H1 (cell line): ENCODE measurements around the gene UBXN11. TPM values are rescaled to one million over a fixed set of nuclear protein-coding genes. Genes with fewer than 3 reads are reported as not detected.
"Not testable (repeated sequence)": the region's sequence is repeated elsewhere in the genome, so short reads cannot be mapped to it uniquely, and the experiment has no call there.

Source experiments
- CTCF ChIA-PET: fragments of 300-600 bp; sonication (Branson Sonifier 250); formaldehyde crosslinking; loops from one replicate; lab custom pipeline; 2021; ENCODE audit not compliant: partially characterized antibody; lab: Charles Lee
- POLR2A ChIA-PET: fragments of 300-600 bp; sonication (Branson Sonifier 250); formaldehyde crosslinking; loops from one replicate; lab custom pipeline; 2021; ENCODE audit warnings: inconsistent platforms; ENCODE audit not compliant: partially characterized antibody; lab: Charles Lee
- DNase-seq, 2 experiments: peaks; one replicate each; pipeline versions ENCODE4 v3.0.0 to v3.0.0-alpha.2; 2010 to 2022; ENCODE audit warnings: low spot score in 2 of 2, low read depth in 1 of 2, mixed read lengths in 1 of 2
- FAIRE-seq: peaks from 2 replicates; lab custom pipeline; 2011; peaks lifted over from hg19 to GRCh38; lab: Jason Lieb, UNC
- H2AFZ ChIP-seq: 2 replicates; pipeline ENCODE4 v1.8.1; 2012; ENCODE audit warnings: low read length, inconsistent platforms
- H2AK5ac ChIP-seq: 2 replicates; pipeline ENCODE4 v1.6.1; 2013; ENCODE audit warnings: low read depth, low read length
- H2BK120ac ChIP-seq: replicated peaks from 2 replicates; pipeline ENCODE3; 2013; ENCODE audit warnings: low read depth, low read length, inconsistent platforms
- H2BK12ac ChIP-seq: 2 replicates; pipeline ENCODE4 v1.6.1; 2013; ENCODE audit warnings: low read depth, low read length
- H2BK15ac ChIP-seq: 2 replicates; pipeline ENCODE4 v1.6.1; 2013; ENCODE audit warnings: low read length
- H2BK20ac ChIP-seq: 2 replicates; pipeline ENCODE4 v1.6.1; 2013; ENCODE audit warnings: low read length
- H2BK5ac ChIP-seq: 2 replicates; pipeline ENCODE4 v1.6.1; 2013; ENCODE audit warnings: low read depth, low read length
- H3K14ac ChIP-seq: 2 replicates; pipeline ENCODE4 v1.6.1; 2013; ENCODE audit warnings: inconsistent platforms; ENCODE audit not compliant: insufficient read length
- H3K18ac ChIP-seq: 2 replicates; pipeline ENCODE4 v1.6.1; 2013; ENCODE audit warnings: low read length; ENCODE audit errors: extremely low read depth
- H3K23ac ChIP-seq: 2 replicates; pipeline ENCODE4 v1.6.1; 2013; ENCODE audit warnings: inconsistent platforms; ENCODE audit not compliant: insufficient read length
- H3K23me2 ChIP-seq: 2 replicates; pipeline ENCODE4 v1.6.1; 2013; ENCODE audit warnings: low read depth, low read length
- H3K27ac ChIP-seq: 2 replicates; pipeline ENCODE4 v1.6.1; 2011; ENCODE audit warnings: low read depth, low read length, inconsistent platforms
- H3K27me3 ChIP-seq, 4 experiments: replicated peaks in 1 of 4; 1 replicate in 1 of 4; 2 replicates in 3 of 4; pipeline versions ENCODE4 v1.6.1 to v1.8.1; 2011 to 2013; ENCODE audit warnings: low read length in 3 of 4, mild to moderate bottlenecking in 3 of 4, inconsistent platforms in 2 of 4, mixed read lengths in 2 of 4, moderate library complexity in 1 of 4; ENCODE audit not compliant: control insufficient read depth in 3 of 4, insufficient read depth in 3 of 4; ENCODE audit errors: extremely low read depth in 1 of 4
- H3K36me3 ChIP-seq, 4 experiments: 2 replicates each; pipeline versions ENCODE4 v1.6.1 to v1.8.1; 2011 to 2013; ENCODE audit warnings: mild to moderate bottlenecking in 4 of 4, low read length in 3 of 4, moderate library complexity in 2 of 4, control low read depth in 1 of 4, inconsistent platforms in 1 of 4; ENCODE audit not compliant: insufficient read depth in 4 of 4, control insufficient read depth in 2 of 4
- H3K4ac ChIP-seq: replicated peaks from 2 replicates; pipeline ENCODE3; 2013; ENCODE audit warnings: low read length, low read depth, mixed read lengths, inconsistent platforms; ENCODE audit not compliant: insufficient read length
- H3K4me1 ChIP-seq, 4 experiments: replicated peaks in 1 of 4; 1 replicate in 1 of 4; 2 replicates in 3 of 4; pipeline versions ENCODE4 v1.6.1 to v1.8.1; 2011 to 2013; ENCODE audit warnings: low read length in 3 of 4, inconsistent platforms in 2 of 4, mixed read lengths in 1 of 4; ENCODE audit not compliant: insufficient read depth in 4 of 4, control insufficient read depth in 3 of 4
- H3K4me2 ChIP-seq, 2 experiments: 2 replicates each; pipeline versions ENCODE4 v1.6.1 to v1.8.1; 2011 to 2013; ENCODE audit warnings: low read depth in 2 of 2, low read length in 2 of 2, control low read depth in 1 of 2, inconsistent platforms in 1 of 2, mild to moderate bottlenecking in 1 of 2; ENCODE audit not compliant: insufficient read depth in 1 of 2
- H3K4me3 ChIP-seq, 4 experiments: fragments of 200-600, 300-600 bp in 1 of 4; sonication (generic), shearing (Covaris generic), sonication (Bioruptor Twin) in 1 of 4; 2 replicates each; pipeline versions ENCODE4 v1.5.1 to v1.8.1; 2011 to 2016; ENCODE audit warnings: low read length in 4 of 4, low read depth in 3 of 4, control low read depth in 2 of 4, inconsistent platforms in 2 of 4, mild to moderate bottlenecking in 2 of 4, mixed read lengths in 1 of 4, moderate library complexity in 1 of 4; ENCODE audit not compliant: insufficient read depth in 2 of 4; ENCODE audit errors: extremely low read depth in 1 of 4
- H3K56ac ChIP-seq: replicated peaks from 2 replicates; pipeline ENCODE3; 2013; ENCODE audit warnings: low read depth, mild to moderate bottlenecking, mixed read lengths, low read length, inconsistent platforms; ENCODE audit not compliant: insufficient read length
- H3K79me1 ChIP-seq: 2 replicates; pipeline ENCODE4 v1.6.1; 2013; ENCODE audit warnings: low read depth, low read length, control low read depth
- H3K79me2 ChIP-seq, 2 experiments: 2 replicates each; pipeline versions ENCODE4 v1.6.1 to v1.8.1; 2012 to 2013; ENCODE audit warnings: low read length in 2 of 2, mild to moderate bottlenecking in 2 of 2, inconsistent platforms in 1 of 2; ENCODE audit not compliant: insufficient read depth in 2 of 2, control insufficient read depth in 1 of 2
- H3K9ac ChIP-seq, 4 experiments: replicated peaks in 1 of 4; 1 replicate in 1 of 4; 2 replicates in 3 of 4; pipeline versions ENCODE4 v1.6.1 to v1.8.1; 2011 to 2013; ENCODE audit warnings: low read depth in 3 of 4, low read length in 3 of 4, control low read depth in 2 of 4, mild to moderate bottlenecking in 2 of 4, moderate library complexity in 2 of 4, inconsistent platforms in 1 of 4; ENCODE audit errors: extremely low read depth in 1 of 4
- H3K9me3 ChIP-seq, 2 experiments: 2 replicates each; pipeline versions ENCODE4 v1.6.1 to v1.8.1; 2012 to 2013; ENCODE audit warnings: mild to moderate bottlenecking in 2 of 2, moderate library complexity in 2 of 2, control low read depth in 1 of 2, inconsistent platforms in 1 of 2, low read depth in 1 of 2, low read length in 1 of 2, mixed read lengths in 1 of 2; ENCODE audit not compliant: insufficient read depth in 2 of 2
- H4K20me1 ChIP-seq, 2 experiments: replicated peaks in 1 of 2; 2 replicates each; pipeline versions ENCODE3 to v1.8.1; 2011 to 2013; ENCODE audit warnings: inconsistent platforms in 2 of 2, low read length in 2 of 2, mild to moderate bottlenecking in 1 of 2; ENCODE audit not compliant: insufficient read depth in 2 of 2, control insufficient read depth in 1 of 2
- H4K5ac ChIP-seq: 2 replicates; pipeline ENCODE4 v1.6.1; 2013; ENCODE audit warnings: low read length, low read depth, mixed read lengths, inconsistent platforms; ENCODE audit not compliant: insufficient read length
- H4K8ac ChIP-seq: 2 replicates; pipeline ENCODE4 v1.8.0; 2013; ENCODE audit warnings: mild to moderate bottlenecking, moderate library complexity, low read length, inconsistent platforms; ENCODE audit not compliant: insufficient read depth; ENCODE audit errors: extremely low read depth
- H4K91ac ChIP-seq: replicated peaks from 2 replicates; pipeline ENCODE3; 2013; ENCODE audit warnings: low read length, mixed read lengths, inconsistent platforms; ENCODE audit not compliant: insufficient read length
- WGBS, 2 experiments: shearing (Covaris generic) in 1 of 2; methylation state at CpG; one replicate each; pipeline versions ENCODE4 v1.1.6 to v1.1.7; 2013 to 2015; ENCODE audit warnings: low lambda C conversion rate in 2 of 2, mixed read lengths in 2 of 2, inconsistent platforms in 1 of 2, low coverage in 1 of 2, missing lambda C conversion rate in 1 of 2; ENCODE audit not compliant: insufficient replicate concordance in 2 of 2, insufficient coverage in 1 of 2, insufficient read length in 1 of 2; ENCODE audit errors: extremely low coverage in 1 of 2, missing lambda C conversion rate in 1 of 2; 5-methylcytosine and 5-hydroxymethylcytosine counted together
- polyA plus RNA-seq, 7 experiments: library from polyadenylated mRNA; depleted of rRNA in 3 of 7; stranded (reverse) in 5 of 7; unstranded in 2 of 7; fragments of >200 nt in 5 of 7; fragments of 200-250 nt in 2 of 7; gene quantifications; 1 replicate in 5 of 7; 2 replicates in 1 of 7; 4 replicates in 1 of 7; pipeline versions ENCODE4 v1.2.1 to v1.2.3, GENCODE V29; 2011 to 2013; ENCODE audit warnings: missing spikeins in 2 of 7, mixed read lengths in 2 of 7
- total RNA-seq: library from RNA; stranded (reverse); fragmentation: NEBNext Ultra II Directional; extraction: Animal tissue kit (Norgen Biotek cat#: 25700); gene quantifications from 2 replicates; pipeline ENCODE4 v1.2.1, GENCODE V29; 2021

Gene UBXN11
- total and polyA plus RNA-seq, 2 of the 8 experiments (the other 6 are each of a cell fraction or from before 2014, with no cell fraction given), result 6.3 to 10.4 TPM

- H2AFZ ChIP-seq, H3K9me3 ChIP-seq, H3K56ac ChIP-seq, H3K4me2 ChIP-seq, H2BK12ac ChIP-seq, H4K8ac ChIP-seq, H3K23ac ChIP-seq, H3K4ac ChIP-seq, H2BK15ac ChIP-seq, H2BK5ac ChIP-seq, H3K14ac ChIP-seq, H4K91ac ChIP-seq, H3K9ac ChIP-seq, H2AK5ac ChIP-seq, H3K23me2 ChIP-seq, H2BK20ac ChIP-seq, H2BK120ac ChIP-seq, H3K79me2 ChIP-seq, H3K4me3 ChIP-seq, H3K27me3 ChIP-seq, H3K79me1 ChIP-seq, DNase-seq, H3K36me3 ChIP-seq, H3K27ac ChIP-seq, H4K5ac ChIP-seq, H3K18ac ChIP-seq, FAIRE-seq, H4K20me1 ChIP-seq: not testable (repeated sequence)
- H3K4me1 ChIP-seq, result peaks cover 0 to 22% (median 17%) of the 10 kb centered on the region in 4 experiments; a peak in 6 of 7 replicates
- ChIA-PET POLR2A (interaction anchor here (1.4 to 2.0 kb wide), 2 partner anchors 15 to 16 kb away, joined by 4 to 5 read pairs; no protein-coding TSS in a partner anchor), CTCF (interaction anchor here (0.8 to 57.0 kb wide), 4 partner anchors 1 to 98 kb away, joined by 3 to 1530 read pairs (median 914); partner anchors contain the start of genes CD52, SH3BGRL3 and UBXN11)
- 95% methylated on average over 5 of the region's 5 CpGs; no CpG with 5 or more reads in 1 of the 2 experiments for WGBS, 2 experiments
These were observed 13.7 kb downstream of the UBXN11 start for GRCh38 chr1:26292735-26293134.
